ENCODE measurements around the gene DPP10.

The DPP10 gene

GRCh38 chr2:114684403-114684802, 242.0 kb downstream of the DPP10 start:
- Histone ChIP-seq H3K9me3 (ENCODE audit: control insufficient read depth in 1 of 2, low read length in 2 of 2) (no peaks in the 10 kb centered on the region), H3K4me1 (ENCODE audit: control insufficient read depth in 1 of 2, insufficient read depth in 2 of 2, low read length in 2 of 2) (no peaks in the 10 kb centered on the region), H3K36me3 (ENCODE audit: control insufficient read depth in 1 of 2, insufficient read depth in 2 of 2, low read length in 2 of 2) (no peaks in the 10 kb centered on the region), H3K4me3 (ENCODE audit: low read depth in 1 of 2, low read length in 2 of 2) (no peak overlapping the region), H3K27ac (ENCODE audit: low read length) (no peak overlapping the region), H3K27me3 (ENCODE audit: low read depth, low read length) (no peaks in the 10 kb centered on the region)

GRCh38 chr2:114685102-114685501, 242.7 kb downstream of the DPP10 start:
- Histone ChIP-seq H3K4me3 (ENCODE audit: low read depth in 1 of 2, low read length in 2 of 2) (no peak overlapping the region), H3K9me3 (ENCODE audit: control insufficient read depth in 1 of 2, low read length in 2 of 2) (no peaks in the 10 kb centered on the region), H3K36me3 (ENCODE audit: control insufficient read depth in 1 of 2, insufficient read depth in 2 of 2, low read length in 2 of 2) (no peaks in the 10 kb centered on the region), H3K27me3 (ENCODE audit: low read depth, low read length) (no peaks in the 10 kb centered on the region), H3K27ac (ENCODE audit: low read length) (no peak overlapping the region), H3K4me1 (ENCODE audit: control insufficient read depth in 1 of 2, insufficient read depth in 2 of 2, low read length in 2 of 2) (no peaks in the 10 kb centered on the region)

- H3K9me3 ChIP-seq (ENCODE audit: control insufficient read depth in 1 of 2, low read length in 2 of 2) = no peaks in the 10 kb centered on the region
Measured at GRCh38 chr2:114688241-114688640, 245.8 kb downstream of the DPP10 start.

GRCh38 chr2:114698520-114698919, 256.1 kb downstream of the DPP10 start:
- H3K27ac ChIP-seq (ENCODE audit: low read length) = no peak overlapping the region
- H3K9me3 ChIP-seq (ENCODE audit: control insufficient read depth in 1 of 2, low read length in 2 of 2) = no peaks in the 10 kb centered on the region
- H3K4me1 ChIP-seq (ENCODE audit: control insufficient read depth in 1 of 2, insufficient read depth in 2 of 2, low read length in 2 of 2) = no peaks in the 10 kb centered on the region
- H3K4me3 ChIP-seq (ENCODE audit: low read depth in 1 of 2, low read length in 2 of 2) = no peak overlapping the region
- no peaks in the 10 kb centered on the region for H3K36me3 ChIP-seq (ENCODE audit: control insufficient read depth in 1 of 2, insufficient read depth in 2 of 2, low read length in 2 of 2)
- no peaks in the 10 kb centered on the region for H3K27me3 ChIP-seq (ENCODE audit: low read depth, low read length)

More at GRCh38 chr2:114688241-114688640, 245.8 kb downstream of the DPP10 start:
- H3K4me3 ChIP-seq (ENCODE audit: low read depth in 1 of 2, low read length in 2 of 2) = no peak overlapping the region
- no peaks in the 10 kb centered on the region for H3K36me3 ChIP-seq (ENCODE audit: control insufficient read depth in 1 of 2, insufficient read depth in 2 of 2, low read length in 2 of 2)
- H3K27ac ChIP-seq (ENCODE audit: low read length) = no peak overlapping the region
- no peaks in the 10 kb centered on the region for H3K4me1 ChIP-seq (ENCODE audit: control insufficient read depth in 1 of 2, insufficient read depth in 2 of 2, low read length in 2 of 2)
- no peaks in the 10 kb centered on the region for H3K27me3 ChIP-seq (ENCODE audit: low read depth, low read length)

- Histone ChIP-seq H3K36me3 (ENCODE audit: control insufficient read depth in 1 of 2, insufficient read depth in 2 of 2, low read length in 2 of 2) (no peaks in the 10 kb centered on the region), H3K4me1 (ENCODE audit: control insufficient read depth in 1 of 2, insufficient read depth in 2 of 2, low read length in 2 of 2) (no peaks in the 10 kb centered on the region), H3K9me3 (ENCODE audit: control insufficient read depth in 1 of 2, low read length in 2 of 2) (no peaks in the 10 kb centered on the region), H3K27ac (ENCODE audit: low read length) (no peak overlapping the region), H3K4me3 (ENCODE audit: low read depth in 1 of 2, low read length in 2 of 2) (no peak overlapping the region), H3K27me3 (ENCODE audit: low read depth, low read length) (no peaks in the 10 kb centered on the region)
Measured at GRCh38 chr2:114699423-114699944, 257.0 kb downstream of the DPP10 start.

GRCh38 chr2:114700440-114700839, 258.0 kb downstream of the DPP10 start:
- Histone ChIP-seq H3K9me3 (ENCODE audit: control insufficient read depth in 1 of 2, low read length in 2 of 2) (no peaks in the 10 kb centered on the region), H3K4me3 (ENCODE audit: low read depth in 1 of 2, low read length in 2 of 2) (no peak overlapping the region), H3K4me1 (ENCODE audit: control insufficient read depth in 1 of 2, insufficient read depth in 2 of 2, low read length in 2 of 2) (no peaks in the 10 kb centered on the region)

GRCh38 chr2:114709936-114710850, 267.8 kb downstream of the DPP10 start:
- Histone ChIP-seq H3K9me3 (ENCODE audit: control insufficient read depth in 1 of 2, low read length in 2 of 2) (no peaks in the 10 kb centered on the region), H3K36me3 (ENCODE audit: control insufficient read depth in 1 of 2, insufficient read depth in 2 of 2, low read length in 2 of 2) (no peaks in the 10 kb centered on the region), H3K27me3 (ENCODE audit: low read depth, low read length) (no peaks in the 10 kb centered on the region), H3K27ac (ENCODE audit: low read length) (no peak overlapping the region), H3K4me1 (ENCODE audit: control insufficient read depth in 1 of 2, insufficient read depth in 2 of 2, low read length in 2 of 2) (no peaks in the 10 kb centered on the region), H3K4me3 (ENCODE audit: low read depth in 1 of 2, low read length in 2 of 2) (no peak overlapping the region)

More at GRCh38 chr2:114700440-114700839, 258.0 kb downstream of the DPP10 start:
- Histone ChIP-seq H3K27ac (ENCODE audit: low read length) (no peak overlapping the region), H3K36me3 (ENCODE audit: control insufficient read depth in 1 of 2, insufficient read depth in 2 of 2, low read length in 2 of 2) (no peaks in the 10 kb centered on the region), H3K27me3 (ENCODE audit: low read depth, low read length) (no peaks in the 10 kb centered on the region)

GRCh38 chr2:114714313-114714712, 271.9 kb downstream of the DPP10 start:
- H3K4me1 ChIP-seq (ENCODE audit: control insufficient read depth in 1 of 2, insufficient read depth in 2 of 2, low read length in 2 of 2) = no peaks in the 10 kb centered on the region
- no peaks in the 10 kb centered on the region for H3K9me3 ChIP-seq (ENCODE audit: control insufficient read depth in 1 of 2, low read length in 2 of 2)
- H3K27ac ChIP-seq (ENCODE audit: low read length) = no peak overlapping the region
- H3K36me3 ChIP-seq (ENCODE audit: control insufficient read depth in 1 of 2, insufficient read depth in 2 of 2, low read length in 2 of 2) = no peaks in the 10 kb centered on the region
- no peaks in the 10 kb centered on the region for H3K27me3 ChIP-seq (ENCODE audit: low read depth, low read length)
- no peak overlapping the region for H3K4me3 ChIP-seq (ENCODE audit: low read depth in 1 of 2, low read length in 2 of 2)

- no peaks in the 10 kb centered on the region for H3K36me3 ChIP-seq (ENCODE audit: control insufficient read depth in 1 of 2, insufficient read depth in 2 of 2, low read length in 2 of 2)
- H3K27me3 ChIP-seq (ENCODE audit: low read depth, low read length) = no peaks in the 10 kb centered on the region
- H3K4me1 ChIP-seq (ENCODE audit: control insufficient read depth in 1 of 2, insufficient read depth in 2 of 2, low read length in 2 of 2) = no peaks in the 10 kb centered on the region
- no peaks in the 10 kb centered on the region for H3K9me3 ChIP-seq (ENCODE audit: control insufficient read depth in 1 of 2, low read length in 2 of 2)
- H3K4me3 ChIP-seq (ENCODE audit: low read depth in 1 of 2, low read length in 2 of 2) = no peak overlapping the region
- no peak overlapping the region for H3K27ac ChIP-seq (ENCODE audit: low read length)
Measured at GRCh38 chr2:114717049-114717448, 274.6 kb downstream of the DPP10 start.

GRCh38 chr2:114724454-114724853, 282.0 kb downstream of the DPP10 start:
- Histone ChIP-seq H3K27me3 (ENCODE audit: low read depth, low read length) (no peaks in the 10 kb centered on the region), H3K9me3 (ENCODE audit: control insufficient read depth in 1 of 2, low read length in 2 of 2) (no peaks in the 10 kb centered on the region), H3K27ac (ENCODE audit: low read length) (no peak overlapping the region), H3K4me1 (ENCODE audit: control insufficient read depth in 1 of 2, insufficient read depth in 2 of 2, low read length in 2 of 2) (no peaks in the 10 kb centered on the region), H3K36me3 (ENCODE audit: control insufficient read depth in 1 of 2, insufficient read depth in 2 of 2, low read length in 2 of 2) (no peaks in the 10 kb centered on the region), H3K4me3 (ENCODE audit: low read depth in 1 of 2, low read length in 2 of 2) (no peak overlapping the region)

- no peak overlapping the region for H3K27ac ChIP-seq (ENCODE audit: low read length)
- H3K9me3 ChIP-seq (ENCODE audit: control insufficient read depth in 1 of 2, low read length in 2 of 2) = no peaks in the 10 kb centered on the region
- no peaks in the 10 kb centered on the region for H3K36me3 ChIP-seq (ENCODE audit: control insufficient read depth in 1 of 2, insufficient read depth in 2 of 2, low read length in 2 of 2)
- no peak overlapping the region for H3K4me3 ChIP-seq (ENCODE audit: low read depth in 1 of 2, low read length in 2 of 2)
- no peaks in the 10 kb centered on the region for H3K27me3 ChIP-seq (ENCODE audit: low read depth, low read length)
- no peaks in the 10 kb centered on the region for H3K4me1 ChIP-seq (ENCODE audit: control insufficient read depth in 1 of 2, insufficient read depth in 2 of 2, low read length in 2 of 2)
Measured at GRCh38 chr2:114727012-114727411, 284.6 kb downstream of the DPP10 start.
